ENCODE data around the gene MORC2. TPM values are rescaled to one million over a fixed set of nuclear protein-coding genes. Genes with fewer than 3 reads are reported as not detected.

Gene MORC2
- total RNA-seq, 2 donors from 2014 or later = 8.6 to 24.0 TPM

GRCh38 chr22:30969532-30970355 is 1.2 kb upstream of the MORC2 start:
- ATAC-seq (peak; percentile 9 to 23), DNase-seq (ENCODE audit: low spot score in 2 of 2) (peak; percentile 47 to 61)
- peak overlapping the region; percentile 86 to 94 for H3K27ac Mint-ChIP-seq
- H3K36me3 Mint-ChIP-seq = peaks cover 76 to 92% of the 10 kb centered on the region in 2 donors
- H3K9me3 Mint-ChIP-seq = peaks cover 28 to 42% of the 10 kb centered on the region in 2 donors

- peak; percentile 93 to 96 for DNase-seq (ENCODE audit: low spot score in 2 of 2)
- peaks cover 69 to 92% of the 10 kb centered on the region in 2 donors for H3K36me3 Mint-ChIP-seq
- H3K27ac Mint-ChIP-seq = peak within 1 kb of the TSS; percentile 86 to 94
- peaks cover 29 to 37% of the 10 kb centered on the region in 2 donors for H3K9me3 Mint-ChIP-seq
- peak; percentile 94 to 95 for ATAC-seq
Measured at GRCh38 chr22:30968924-30969531, 454 bp upstream of the MORC2 start, which contains the start of gene TUG1. Gene TUG1, plus strand, starts transcription at chr22:30969265.

- no peak for ATAC-seq
- Mint-ChIP-seq H3K9me3 (peaks cover 12 to 13% of the 10 kb centered on the region in 2 donors), H3K36me3 (peaks cover 29 to 65% of the 10 kb centered on the region in 2 donors), H3K27ac (no peak overlapping the region)
- DNase-seq (ENCODE audit: low spot score in 2 of 2) = no peak
Measured at GRCh38 chr22:30964858-30965257, 3.7 kb downstream of the MORC2 start.

GRCh38 chr22:30955153-30955552 is 13.4 kb downstream of the MORC2 start:
- DNase-seq (ENCODE audit: low spot score in 2 of 2) = no peak
- H3K9me3 Mint-ChIP-seq = no peaks in the 10 kb centered on the region
- no peak for ATAC-seq
- peak overlapping the region in 1 of 2 donors; percentile 59 for H3K27ac Mint-ChIP-seq
- peaks cover 12 to 41% of the 10 kb centered on the region in 2 donors for H3K36me3 Mint-ChIP-seq

- peaks cover 18 to 52% of the 10 kb centered on the region in 2 donors for H3K36me3 Mint-ChIP-seq
- H3K9me3 Mint-ChIP-seq = no peaks in the 10 kb centered on the region
Measured at GRCh38 chr22:30953206-30953605, 15.4 kb downstream of the MORC2 start.

GRCh38 chr22:30949934-30950660 is 18.5 kb downstream of the MORC2 start:
- DNase-seq (ENCODE audit: low spot score in 2 of 2) (no peak), ATAC-seq (no peak)
- Mint-ChIP-seq H3K27ac (no peak overlapping the region), H3K9me3 (no peaks in the 10 kb centered on the region), H3K36me3 (peaks cover 15 to 38% of the 10 kb centered on the region in 2 donors)

More at GRCh38 chr22:30953206-30953605, 15.4 kb downstream of the MORC2 start:
- H3K27ac Mint-ChIP-seq = no peak overlapping the region
- DNase-seq (ENCODE audit: low spot score in 2 of 2) = no peak
- no peak for ATAC-seq

GRCh38 chr22:30948930-30949342 is 19.6 kb downstream of the MORC2 start:
- DNase-seq (ENCODE audit: low spot score in 2 of 2) (no peak), ATAC-seq (no peak)
- peaks cover 23 to 47% of the 10 kb centered on the region in 2 donors for H3K36me3 Mint-ChIP-seq
- no peak overlapping the region for H3K27ac Mint-ChIP-seq
- H3K9me3 Mint-ChIP-seq = no peaks in the 10 kb centered on the region

- no peak for DNase-seq (ENCODE audit: low spot score in 2 of 2)
- Mint-ChIP-seq H3K36me3 (peaks cover 20 to 40% of the 10 kb centered on the region in 2 donors), H3K9me3 (no peaks in the 10 kb centered on the region)
Measured at GRCh38 chr22:30947816-30948454, 20.6 kb downstream of the MORC2 start.

GRCh38 chr22:30947173-30947815 is 21.3 kb downstream of the MORC2 start:
- Mint-ChIP-seq H3K27ac (peak overlapping the region in 1 of 2 donors; percentile 58), H3K9me3 (no peaks in the 10 kb centered on the region), H3K36me3 (peaks cover 17 to 37% of the 10 kb centered on the region in 2 donors)
- no peak for ATAC-seq
- no peak for DNase-seq (ENCODE audit: low spot score in 2 of 2)

More at GRCh38 chr22:30947816-30948454, 20.6 kb downstream of the MORC2 start:
- no peak overlapping the region for H3K27ac Mint-ChIP-seq
- peak; percentile 54 to 70 for ATAC-seq

- H3K9me3 Mint-ChIP-seq = no peaks in the 10 kb centered on the region
- peak overlapping the region; percentile 11 to 58 for H3K27ac Mint-ChIP-seq
- H3K36me3 Mint-ChIP-seq = peaks cover 17 to 46% of the 10 kb centered on the region in 2 donors
- ATAC-seq (no peak), DNase-seq (ENCODE audit: low spot score in 2 of 2) (no peak)
Measured at GRCh38 chr22:30946354-30946753, 22.2 kb downstream of the MORC2 start.

- Mint-ChIP-seq H3K36me3 (peaks cover 24 to 48% of the 10 kb centered on the region in 2 donors), H3K9me3 (no peaks in the 10 kb centered on the region), H3K27ac (peak overlapping the region in 1 of 2 donors; percentile 58)
- ATAC-seq = no peak
- no peak for DNase-seq (ENCODE audit: low spot score in 2 of 2)
Measured at GRCh38 chr22:30945653-30946052, 22.9 kb downstream of the MORC2 start.

GRCh38 chr22:30944986-30945385 is 23.6 kb downstream of the MORC2 start:
- no peak for DNase-seq (ENCODE audit: low spot score in 2 of 2)
- ATAC-seq = no peak
- H3K9me3 Mint-ChIP-seq = no peaks in the 10 kb centered on the region
- H3K36me3 Mint-ChIP-seq = peaks cover 24 to 43% of the 10 kb centered on the region in 2 donors
- peak overlapping the region; percentile 20 to 58 for H3K27ac Mint-ChIP-seq

GRCh38 chr22:30943368-30943767 is 25.2 kb downstream of the MORC2 start:
- Mint-ChIP-seq H3K36me3 (peaks cover 18 to 42% of the 10 kb centered on the region in 2 donors), H3K27ac (no peak overlapping the region)
- ATAC-seq = no peak

GRCh38 chr22:30941363-30941740 is 27.2 kb downstream of the MORC2 start:
- Mint-ChIP-seq H3K36me3 (peaks cover 18 to 42% of the 10 kb centered on the region in 2 donors), H3K27ac (peak overlapping the region; percentile 74 to 94), H3K9me3 (no peaks in the 10 kb centered on the region)
- ATAC-seq = peak; percentile 17 to 30
- no peak for DNase-seq (ENCODE audit: low spot score in 2 of 2)

More at GRCh38 chr22:30943368-30943767, 25.2 kb downstream of the MORC2 start:
- no peak for DNase-seq (ENCODE audit: low spot score in 2 of 2)
- no peaks in the 10 kb centered on the region for H3K9me3 Mint-ChIP-seq

GRCh38 chr22:30940685-30941362 is 27.8 kb downstream of the MORC2 start:
- Mint-ChIP-seq H3K36me3 (peaks cover 18 to 42% of the 10 kb centered on the region in 2 donors), H3K27ac (peak overlapping the region; percentile 74 to 94), H3K9me3 (no peaks in the 10 kb centered on the region)
- ATAC-seq (peak; percentile 71 to 74), DNase-seq (ENCODE audit: low spot score in 2 of 2) (peak in 1 of 2 donors; percentile 28)
